ENCODE results near the gene IGSF9. TPM values are rescaled to one million over a fixed set of nuclear protein-coding genes. Genes with fewer than 3 reads are reported as not detected.

IGSF9 gene
- polyA plus RNA-seq, 1 experiment = not detected

GRCh38 chr1:159935305-159935704 lies 10.1 kb downstream of the IGSF9 start:
- Histone ChIP-seq H3K4me3 (ENCODE audit: low read depth, low read length) (no peak overlapping the region), H3K36me3 (ENCODE audit: control insufficient read depth, insufficient read depth, low read length) (no peaks in the 10 kb centered on the region), H3K27me3 (ENCODE audit: control insufficient read depth, insufficient read depth, low read length) (peaks cover 2% of the 10 kb centered on the region; the same call in 1 of the 2 replicates)
- TF ChIP-seq CTCF (IDR thresholded peaks at IDR 0.05; ENCODE audit: insufficient read depth, low read depth, low read length) = no peak
- CTCF ChIA-PET = interaction anchor here (0.9 to 39.5 kb wide), 12 partner anchors 10 to 166 kb away, joined by 3 to 889 read pairs (median 4); partner anchors contain the start of genes IGSF9 and TAGLN2
- POLR2A ChIA-PET = no interaction called here
- no peak for DNase-seq (ENCODE audit: low read depth)

- no peak for TF ChIP-seq CTCF (IDR thresholded peaks at IDR 0.05; ENCODE audit: insufficient read depth, low read depth, low read length)
- ChIA-PET CTCF (interaction anchor here (0.5 to 39.5 kb wide), 9 partner anchors 9 to 738 kb away, joined by 3 to 889 read pairs (median 4); partner anchors contain the start of genes IGSF9 and TAGLN2), POLR2A (no interaction called here)
- H3K36me3 ChIP-seq (ENCODE audit: control insufficient read depth, insufficient read depth, low read length) = no peaks in the 10 kb centered on the region
- DNase-seq (ENCODE audit: low read depth) = no peak
- H3K27me3 ChIP-seq (ENCODE audit: control insufficient read depth, insufficient read depth, low read length) = peaks cover 2% of the 10 kb centered on the region; the same call in 1 of the 2 replicates
- no peak overlapping the region for H3K4me3 ChIP-seq (ENCODE audit: low read depth, low read length)
Measured at GRCh38 chr1:159934136-159935039, 11.0 kb downstream of the IGSF9 start.

GRCh38 chr1:159933347-159933746 lies 12.1 kb downstream of the IGSF9 start:
- Histone ChIP-seq H3K4me3 (ENCODE audit: low read depth, low read length) (no peak overlapping the region), H3K36me3 (ENCODE audit: control insufficient read depth, insufficient read depth, low read length) (no peaks in the 10 kb centered on the region), H3K27me3 (ENCODE audit: control insufficient read depth, insufficient read depth, low read length) (peaks cover 2% of the 10 kb centered on the region; the same call in 1 of the 2 replicates)
- DNase-seq (ENCODE audit: low read depth) = no peak
- no peak for TF ChIP-seq CTCF (IDR thresholded peaks at IDR 0.05; ENCODE audit: insufficient read depth, low read depth, low read length)
- ChIA-PET CTCF (interaction anchor here (0.5 to 39.5 kb wide), 5 partner anchors 13 to 737 kb away, joined by 3 to 889 read pairs (median 4); no protein-coding TSS in a partner anchor), POLR2A (no interaction called here)

- Histone ChIP-seq H3K4me3 (ENCODE audit: low read depth, low read length) (no peak overlapping the region), H3K36me3 (ENCODE audit: control insufficient read depth, insufficient read depth, low read length) (no peaks in the 10 kb centered on the region), H3K27me3 (ENCODE audit: control insufficient read depth, insufficient read depth, low read length) (peaks cover 2% of the 10 kb centered on the region; the same call in 1 of the 2 replicates)
- CTCF ChIA-PET = interaction anchor here (0.7 to 39.5 kb wide), 4 partner anchors 14 to 146 kb away, joined by 3 to 889 read pairs (median 4); no protein-coding TSS in a partner anchor
- TF ChIP-seq CTCF (IDR thresholded peaks at IDR 0.05; ENCODE audit: insufficient read depth, low read depth, low read length) = no peak
- POLR2A ChIA-PET = no interaction called here
- DNase-seq (ENCODE audit: low read depth) = no peak
Measured at GRCh38 chr1:159932296-159933285, 12.8 kb downstream of the IGSF9 start.

Measured in BJ (cell line).